Right renal pelvis (tissue), 4 donors: Measurements from ENCODE around the gene INTS11. TPM values are rescaled to one million over a fixed set of nuclear protein-coding genes. Genes with fewer than 3 reads are reported as not detected.

Source experiments
- DNase-seq, 4 donors: peaks; one replicate each; pipeline ENCODE4 v3.0.0-alpha.2; 2013; ENCODE audit warnings: low read depth in 4 of 4, low spot score in 3 of 4, missing footprints in 1 of 4
- polyA plus RNA-seq, 4 donors: library from polyadenylated mRNA; unstranded; fragments of 120-200 nt; gene quantifications; one replicate each; pipeline ENCODE4 v1.2.1, GENCODE V29; 2013; ENCODE audit not compliant: insufficient read length in 4 of 4

Gene INTS11
- polyA plus RNA-seq, 4 donors: 104 to 117 (median 110) TPM

DNA sequence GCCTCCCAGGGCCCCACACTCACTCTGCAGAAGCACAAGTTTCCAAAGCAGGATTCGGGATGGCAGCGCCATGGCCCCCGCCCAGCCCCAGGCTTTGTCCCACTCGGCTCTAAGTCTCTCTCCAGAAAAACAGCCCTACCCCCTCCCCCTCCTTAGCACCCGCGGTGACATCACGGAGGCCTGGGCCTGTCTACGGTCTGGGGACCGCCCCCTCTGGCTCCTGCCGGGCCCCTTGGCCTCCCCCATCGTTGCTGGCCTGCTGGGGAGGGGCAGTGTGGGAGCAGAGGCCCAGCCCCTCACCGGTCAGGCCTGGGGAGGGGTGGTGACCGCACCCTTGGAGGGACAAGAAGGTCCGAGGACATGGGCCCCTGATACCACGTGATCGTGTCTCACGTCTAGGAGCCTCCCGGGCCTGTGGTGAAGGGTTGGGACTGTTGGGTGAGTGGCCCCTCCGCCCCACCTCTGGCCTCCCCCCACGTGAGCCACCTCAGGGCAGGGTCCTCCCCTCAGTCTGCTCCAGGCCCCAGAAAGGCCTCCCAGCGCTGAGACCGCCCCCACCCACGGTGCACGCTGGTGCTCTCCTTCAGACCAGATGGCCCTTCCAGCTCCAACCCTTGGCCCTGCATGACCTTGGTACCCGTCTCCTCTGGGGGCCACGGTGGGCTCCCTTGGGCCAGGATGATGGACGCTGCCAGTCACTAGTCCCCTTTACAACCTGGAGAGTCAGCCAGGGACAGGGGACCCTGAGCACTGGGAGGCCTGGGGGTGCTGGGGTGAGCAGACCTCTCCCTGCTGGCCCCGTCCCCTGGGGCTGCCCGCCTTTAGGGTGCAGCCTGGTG lies 34.2 kb upstream of the INTS11 start, which contains the start of gene MXRA8:
TSS of gene MXRA8 (minus strand) at position 123 of the 839 bp plus-strand sequence. CDS start at position 72, 51 bp downstream.
- peak in 2 of 4 donors; percentile 62 to 71 for DNase-seq

DNA sequence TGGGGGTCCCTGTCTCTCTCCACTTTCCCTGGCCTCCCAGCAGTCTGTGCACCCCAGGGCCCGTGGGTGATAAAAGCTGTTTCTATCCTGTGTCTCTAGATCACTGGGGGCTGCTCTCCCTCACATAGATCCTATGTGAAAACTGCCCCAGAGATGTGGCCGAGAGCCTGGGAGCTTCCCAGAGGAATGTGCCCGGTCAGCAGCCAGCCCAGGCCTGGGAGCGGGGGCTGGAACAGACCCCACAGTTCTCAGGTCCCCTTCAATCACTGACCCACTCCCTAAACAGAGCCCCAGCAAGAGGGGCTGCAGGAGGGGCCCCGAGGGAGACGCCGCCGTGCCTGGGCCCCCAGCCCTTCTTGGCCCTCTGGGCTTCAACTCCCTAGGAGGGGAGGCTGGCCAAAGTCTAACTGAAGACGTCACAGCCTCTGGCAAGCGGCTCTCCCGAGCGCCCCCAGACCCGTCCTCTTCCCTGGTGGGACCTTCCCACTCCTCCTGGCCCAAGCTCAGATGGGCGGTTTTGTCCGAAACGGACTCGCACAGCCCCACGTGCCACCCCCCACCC lies 33.5 kb upstream of the INTS11 start:
- no peak for DNase-seq

DNA sequence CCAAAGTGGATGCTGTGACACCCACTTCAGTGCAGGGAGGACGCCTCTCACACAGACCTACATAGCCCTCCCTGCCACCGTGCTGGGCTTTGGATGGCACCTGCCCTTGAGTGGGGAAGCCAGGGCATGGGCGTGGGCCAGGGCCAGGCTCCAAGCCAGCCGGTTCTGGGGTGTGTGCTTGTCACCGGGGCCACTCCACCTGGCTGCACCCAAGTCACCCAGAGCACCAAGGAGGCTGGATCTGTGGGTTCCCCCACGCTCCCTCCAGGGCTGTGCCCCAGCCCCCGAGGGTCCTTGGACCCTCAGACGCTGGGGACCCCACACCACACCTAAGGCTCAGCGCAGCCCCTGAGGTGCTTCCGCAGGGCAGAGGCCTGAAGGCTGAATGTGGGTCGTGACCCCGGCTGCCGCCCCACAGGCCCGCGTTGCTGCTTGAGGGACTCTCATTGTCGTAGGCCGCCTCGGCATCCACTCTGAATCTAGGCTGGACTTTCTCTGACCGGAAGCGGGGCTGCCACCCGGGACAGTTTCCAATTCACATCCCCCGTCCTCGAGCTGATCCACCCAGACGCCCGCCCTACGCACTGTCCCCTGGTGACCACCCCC lies 32.4 kb upstream of the INTS11 start:
- no peak for DNase-seq

DNA sequence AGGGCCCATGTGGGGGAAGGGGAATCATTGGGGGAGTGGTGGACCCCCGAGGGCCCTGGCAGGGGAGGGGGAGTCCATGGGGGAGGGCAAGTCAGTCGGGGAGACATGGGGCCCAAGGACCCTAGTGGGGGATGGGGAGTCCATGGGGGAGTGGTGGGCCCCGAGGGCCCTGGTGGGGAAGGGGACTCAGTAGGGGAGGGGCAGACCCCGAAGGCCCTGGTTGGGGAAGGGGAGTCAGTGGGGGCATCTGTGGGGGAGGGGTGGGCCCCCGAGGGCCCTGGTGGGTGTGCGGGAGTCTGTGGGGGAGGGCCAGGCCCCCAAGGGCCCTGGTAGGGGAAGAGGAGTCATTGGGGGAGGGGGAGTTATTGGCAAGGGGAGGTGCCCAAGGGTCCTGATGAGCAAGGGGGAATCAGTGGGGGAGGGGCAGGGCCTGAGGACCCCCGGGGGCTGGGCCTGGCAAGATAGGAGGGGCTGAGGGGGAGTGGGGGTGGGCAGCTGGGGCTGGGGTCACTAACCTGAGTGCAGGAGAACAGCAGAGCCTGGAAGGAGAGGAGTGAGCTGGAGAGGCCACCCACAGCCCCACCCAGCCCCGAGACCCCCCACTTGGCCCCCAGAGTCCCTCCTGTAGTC lies 31.8 kb upstream of the INTS11 start:
- no peak for DNase-seq

DNA sequence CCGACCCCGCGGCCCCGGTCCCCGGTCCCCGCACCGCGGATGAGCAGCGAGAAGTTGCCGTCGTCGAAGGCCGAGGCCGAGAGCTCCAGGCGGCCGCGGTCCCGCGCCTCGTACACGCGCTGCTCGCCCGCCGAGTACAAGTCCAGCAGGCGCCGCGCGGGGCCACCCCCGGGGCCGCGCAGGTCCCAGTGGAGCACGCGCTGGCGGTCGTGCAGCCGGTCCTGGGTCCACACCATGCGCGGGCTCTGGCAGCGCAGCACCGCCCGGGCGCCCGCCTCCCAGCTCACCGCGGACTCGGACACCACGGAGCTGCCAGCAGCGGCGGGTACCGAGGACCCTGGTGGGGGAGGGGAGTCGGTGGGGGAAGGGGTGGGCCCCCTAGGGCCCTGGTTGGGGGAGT lies 31.0 kb upstream of the INTS11 start:
- no peak for DNase-seq

DNA sequence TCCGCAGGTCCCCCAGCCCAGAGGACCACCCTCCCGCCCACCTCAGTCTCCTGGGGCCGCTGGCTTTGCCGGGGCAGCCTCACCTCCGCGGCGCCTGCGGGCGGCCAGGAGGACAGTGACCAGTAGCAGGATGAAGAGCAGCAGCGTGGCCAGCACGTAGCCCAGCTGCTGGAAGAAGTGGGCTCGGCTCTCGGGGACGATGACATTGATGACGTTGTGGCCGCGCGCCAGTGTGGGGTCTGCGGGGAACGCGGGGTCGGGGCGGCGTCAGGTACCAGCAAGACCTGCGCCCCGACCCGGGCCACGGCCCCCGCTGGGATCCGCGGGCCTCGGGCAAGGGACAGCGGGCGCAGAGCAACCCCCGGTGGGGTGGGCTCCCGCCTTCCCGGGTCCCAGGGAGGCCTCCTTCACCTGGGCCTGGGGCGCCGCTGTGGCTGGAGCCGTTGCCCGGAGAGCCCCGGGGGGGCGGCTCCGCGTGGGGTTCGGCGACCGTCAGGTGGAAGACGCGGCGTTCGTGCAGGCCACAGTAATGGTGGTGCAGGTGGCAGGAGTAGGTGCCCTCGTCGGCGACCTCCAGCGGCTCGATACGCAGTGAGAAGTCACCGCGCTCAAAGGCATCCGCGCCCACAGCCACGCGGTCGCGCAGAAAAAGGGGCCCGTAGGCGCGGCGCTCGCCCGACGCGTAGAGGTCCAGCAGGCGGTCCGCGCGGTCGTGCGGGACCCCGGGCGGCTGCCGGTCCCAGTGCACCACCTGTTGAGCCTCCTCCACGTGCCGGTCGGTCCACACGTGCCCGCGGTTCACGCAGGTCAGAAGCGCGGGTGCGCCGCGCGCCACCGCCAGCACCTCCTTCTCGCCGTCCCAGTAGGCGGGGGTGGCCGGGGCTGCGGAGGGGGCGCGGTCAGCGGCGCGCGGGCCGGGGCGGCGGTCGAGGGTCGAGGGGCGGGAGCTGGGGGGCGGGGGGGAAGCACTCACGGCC lies 30.1 kb upstream of the INTS11 start:
- no peak for DNase-seq

DNA sequence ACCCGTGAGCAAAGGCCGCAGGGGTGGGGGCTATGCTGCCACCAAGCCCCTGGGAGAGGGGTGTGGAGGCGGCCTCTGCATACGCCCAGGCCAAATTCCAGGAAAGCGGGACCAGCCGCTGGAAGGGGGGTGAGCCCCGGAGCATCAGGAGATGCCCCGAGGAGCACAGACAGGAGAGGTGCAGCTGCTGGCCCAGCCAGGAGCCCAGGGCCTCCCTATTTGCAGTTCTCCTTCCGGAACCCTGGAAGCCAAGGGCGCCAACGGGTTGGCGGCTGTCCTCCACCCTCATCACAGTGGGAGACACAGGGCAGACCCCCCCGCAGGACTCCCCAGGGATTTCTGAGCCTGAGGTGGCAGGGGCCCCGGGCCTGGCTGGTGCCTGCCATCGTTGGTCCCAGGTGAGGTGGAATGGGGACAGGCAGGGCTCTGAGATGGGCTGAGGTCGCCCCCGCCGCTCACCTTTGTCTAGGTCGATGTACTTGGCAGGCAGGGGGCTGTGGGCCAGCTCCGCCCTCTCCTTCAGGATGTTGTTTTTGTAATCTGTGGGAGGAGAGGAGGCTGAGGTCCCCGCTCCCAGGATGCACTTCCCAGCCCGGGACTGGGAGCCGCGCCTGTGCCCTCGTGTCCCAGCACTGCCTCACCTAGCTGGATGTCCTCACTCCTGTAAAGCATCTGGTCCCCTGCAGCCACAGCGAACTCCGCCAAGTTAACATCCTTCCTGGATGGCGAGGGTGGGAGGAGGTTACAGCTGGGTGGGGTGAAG lies 29.1 kb upstream of the INTS11 start:
- no peak for DNase-seq

DNA sequence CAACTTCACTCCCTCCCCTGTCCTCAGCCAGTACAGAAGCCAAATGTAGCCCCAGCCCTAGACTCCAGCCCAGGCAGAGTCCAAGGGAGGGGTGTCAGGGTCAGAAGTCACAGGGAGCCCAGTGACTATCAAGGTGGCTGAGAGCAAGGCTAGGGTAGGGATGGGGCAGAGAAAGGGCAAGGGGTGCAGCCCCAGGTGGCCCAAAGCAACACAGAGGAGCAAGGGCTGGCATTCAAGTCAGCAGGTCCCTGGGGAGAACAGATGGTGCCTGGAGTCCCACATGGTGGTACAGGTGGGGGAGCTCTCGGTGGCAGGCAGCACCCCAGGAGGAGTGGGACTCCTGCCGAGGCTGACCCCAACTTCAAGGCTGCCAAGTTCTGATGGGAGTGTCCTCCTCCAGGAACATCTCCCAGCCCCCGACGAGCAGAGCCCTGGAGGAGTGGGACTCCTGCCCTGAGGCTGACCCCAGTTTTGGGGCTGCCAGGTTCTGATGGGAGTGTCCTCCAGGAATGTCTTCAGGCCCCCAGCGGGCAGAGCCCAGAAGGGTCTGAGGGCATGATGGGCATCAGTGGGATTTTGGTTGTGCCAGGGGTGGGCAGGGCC lies 28.4 kb upstream of the INTS11 start:
- no peak for DNase-seq

DNA sequence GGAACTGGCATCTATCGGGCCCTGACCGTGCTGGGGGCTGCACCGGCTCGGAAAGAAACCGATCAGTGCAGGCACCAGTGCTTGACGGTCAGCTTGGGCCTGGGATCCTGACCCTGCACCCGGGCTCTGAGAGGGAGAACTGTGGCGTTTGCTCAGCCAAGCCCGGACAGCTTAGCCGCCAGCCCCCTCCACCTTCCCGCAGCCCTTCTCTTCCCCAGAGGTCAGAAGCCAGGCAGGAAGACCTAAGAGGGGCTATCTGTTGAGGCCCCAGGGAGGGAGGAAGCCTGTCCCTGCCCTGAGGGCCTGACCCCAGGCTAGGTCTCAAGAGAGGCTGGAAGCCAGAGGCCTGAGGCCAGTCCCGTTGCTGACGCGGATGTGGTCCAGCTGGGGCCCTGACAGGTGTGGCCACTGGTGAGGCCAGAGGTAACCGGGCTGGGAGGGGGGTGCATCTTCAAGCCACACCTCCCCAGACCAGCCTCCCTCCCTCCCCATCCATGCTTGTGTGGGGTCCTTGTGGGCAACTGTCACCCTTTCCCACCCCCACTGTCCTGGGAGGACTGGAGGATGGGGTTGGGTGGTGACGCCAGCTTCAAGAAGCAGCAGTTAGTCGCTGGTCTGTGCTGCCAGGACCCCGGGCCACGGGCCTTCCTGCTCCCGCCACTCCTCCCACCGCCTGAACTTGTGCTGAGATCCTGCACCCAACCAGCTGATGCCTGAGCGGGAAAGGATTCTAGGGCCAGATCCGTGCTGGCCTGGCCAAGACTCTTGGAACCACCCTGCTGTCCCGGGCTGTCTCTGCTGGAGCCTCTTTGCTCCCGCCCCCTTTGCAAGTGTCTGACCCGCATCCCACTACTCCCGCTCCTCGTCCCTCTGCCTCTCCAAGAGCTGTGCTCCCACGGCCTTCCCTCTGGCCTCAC lies 27.3 kb upstream of the INTS11 start:
- no peak for DNase-seq

DNA sequence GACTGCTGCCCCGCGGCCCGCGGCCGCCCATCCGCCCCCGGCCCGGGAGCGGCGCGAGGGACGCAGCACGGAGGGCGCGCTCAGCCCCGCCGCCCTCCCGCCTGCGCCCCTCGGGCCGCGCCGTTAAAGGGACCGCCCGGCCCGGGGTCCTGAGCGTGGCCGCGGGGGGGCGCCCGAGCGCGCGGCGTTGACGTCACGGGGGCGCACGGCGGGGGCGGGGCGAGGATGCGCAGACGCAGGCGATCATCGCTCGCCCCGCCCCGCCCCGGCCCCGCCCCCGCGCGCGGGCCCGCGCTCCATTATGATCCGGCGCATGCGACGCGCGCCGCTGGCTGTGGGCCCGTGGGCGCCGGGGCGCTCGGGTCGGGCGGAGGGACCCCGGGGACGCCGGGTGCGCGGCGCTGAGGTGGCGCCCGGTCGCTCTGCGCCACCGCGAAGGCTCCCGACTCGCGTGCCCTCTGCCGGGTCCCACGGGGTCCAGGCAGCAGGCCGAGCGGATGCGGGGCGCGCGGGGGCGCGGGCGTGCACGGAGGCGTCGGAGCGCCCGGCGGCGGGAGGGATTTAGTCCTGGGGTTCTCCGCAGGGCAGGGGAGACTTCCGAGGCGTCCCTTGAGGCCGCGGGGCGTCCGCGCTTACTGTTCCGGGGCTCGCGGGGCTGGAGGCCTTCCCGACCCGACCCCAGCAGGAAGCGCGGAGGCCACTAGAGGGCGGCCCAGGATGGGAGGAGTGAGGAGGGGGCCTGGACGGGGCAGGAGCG lies 25.0 kb upstream of the INTS11 start, which contains the start of gene DVL1:
TSS of gene DVL1 (minus strand) at position 163 of the 757 bp plus-strand sequence. CDS start 353 bp downstream, outside the sequence.
- peak in 1 of 4 donors; percentile 72 for DNase-seq

DNA sequence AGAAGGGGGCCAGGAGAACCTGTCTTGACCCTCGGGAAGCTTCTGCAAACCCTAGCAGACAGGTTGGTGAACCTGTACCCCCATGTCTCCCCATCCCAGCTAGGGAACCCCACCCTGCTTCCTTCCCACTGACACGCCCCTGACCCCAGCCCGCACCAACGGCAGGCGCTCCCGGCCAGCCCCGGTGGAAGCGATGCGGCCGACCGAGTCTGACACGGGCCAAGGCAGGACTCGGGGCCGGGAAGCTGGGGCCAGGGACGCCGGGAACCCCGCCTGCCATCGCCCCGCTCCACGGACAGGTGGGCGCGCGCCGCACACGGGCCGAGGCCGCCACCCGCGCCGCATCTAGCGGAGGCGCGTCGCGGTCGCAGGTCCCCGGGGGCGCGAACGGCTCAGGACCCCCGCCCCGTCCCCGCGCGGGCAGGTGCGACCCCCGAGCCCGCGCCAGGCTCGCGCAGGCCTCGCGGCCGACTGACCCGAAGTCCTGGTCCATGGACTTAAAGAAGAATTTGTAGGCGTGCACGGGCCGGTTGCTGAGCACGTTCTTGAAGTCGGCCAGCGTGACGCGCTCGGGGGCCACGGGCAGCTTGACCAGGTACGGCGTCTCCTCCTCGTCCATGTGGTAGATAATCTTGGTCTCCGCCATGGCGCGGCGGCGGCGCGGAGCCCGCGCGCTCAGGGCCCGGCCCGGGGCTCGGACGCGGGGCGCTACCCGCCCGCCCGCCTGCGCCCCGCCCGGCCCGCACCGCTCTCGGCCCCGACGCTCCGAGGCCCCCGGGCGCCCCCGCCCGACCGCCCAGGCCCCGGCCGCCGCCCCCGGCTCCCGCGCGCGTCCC lies 24.2 kb upstream of the INTS11 start:
- DNase-seq: no peak

DNA sequence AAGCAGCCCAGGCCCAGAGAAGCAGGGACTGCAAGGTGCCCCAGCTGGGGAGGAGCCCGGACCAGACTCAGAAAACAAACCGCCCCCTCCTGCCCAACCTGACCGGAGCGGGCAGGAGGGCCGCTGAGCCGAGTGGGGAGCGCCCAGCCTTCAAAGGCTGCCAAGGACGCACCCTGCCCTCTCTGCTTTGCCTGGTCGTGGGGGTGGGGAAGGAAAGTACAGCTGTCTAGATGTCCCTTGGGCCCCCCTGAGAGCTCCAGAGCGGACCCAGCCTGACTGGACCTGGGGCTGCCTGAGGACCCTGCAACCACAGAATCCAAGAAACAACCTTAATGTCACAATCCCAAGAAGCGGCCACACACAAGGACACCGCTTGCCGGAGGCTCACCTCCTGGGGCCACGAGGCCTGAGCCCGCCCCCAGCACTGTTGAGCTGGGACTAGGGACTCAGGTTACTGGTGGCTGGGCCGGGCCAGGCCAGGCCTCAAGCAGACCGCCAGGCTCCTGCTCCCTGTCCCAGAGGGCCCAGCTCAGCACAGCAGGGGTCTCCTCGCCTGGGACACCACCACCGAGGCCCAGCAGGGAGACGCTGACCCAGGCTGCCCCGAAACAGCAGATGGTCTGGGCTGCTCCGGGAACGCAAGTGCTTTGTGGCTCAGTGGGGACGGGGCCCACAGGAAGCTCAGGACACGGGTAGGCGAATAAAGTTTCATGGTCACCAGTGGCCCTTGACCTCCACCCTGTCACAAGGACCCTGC lies 23.4 kb upstream of the INTS11 start:
- no peak for DNase-seq

DNA sequence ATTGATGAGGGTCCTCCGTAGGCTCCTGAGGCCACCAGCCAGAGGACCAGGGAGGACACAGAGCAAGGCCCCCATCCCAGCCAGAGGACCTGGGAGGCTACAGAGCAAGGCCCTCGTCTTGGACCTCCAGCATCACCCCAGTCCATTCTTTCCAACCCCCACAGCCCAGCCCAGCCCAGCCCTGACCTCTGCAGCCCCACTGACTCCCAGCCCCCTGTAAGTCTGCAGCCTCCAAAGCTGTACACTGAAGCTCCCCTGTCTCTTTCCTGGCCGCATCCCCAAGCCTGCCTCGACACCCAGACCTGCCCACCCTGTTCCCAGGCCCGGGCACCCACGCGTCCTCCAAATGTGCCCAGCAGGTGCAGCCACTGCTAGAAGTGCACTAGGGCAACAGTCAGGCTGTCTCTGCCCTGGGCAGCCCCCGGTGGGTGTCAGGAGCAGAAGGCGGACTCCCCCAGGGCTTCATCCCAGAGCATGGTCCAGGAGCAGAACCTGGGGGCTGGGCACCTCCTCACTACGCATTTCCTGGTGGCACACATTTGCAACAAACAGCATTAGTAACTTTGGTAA lies 22.7 kb upstream of the INTS11 start:
- no peak for DNase-seq

DNA sequence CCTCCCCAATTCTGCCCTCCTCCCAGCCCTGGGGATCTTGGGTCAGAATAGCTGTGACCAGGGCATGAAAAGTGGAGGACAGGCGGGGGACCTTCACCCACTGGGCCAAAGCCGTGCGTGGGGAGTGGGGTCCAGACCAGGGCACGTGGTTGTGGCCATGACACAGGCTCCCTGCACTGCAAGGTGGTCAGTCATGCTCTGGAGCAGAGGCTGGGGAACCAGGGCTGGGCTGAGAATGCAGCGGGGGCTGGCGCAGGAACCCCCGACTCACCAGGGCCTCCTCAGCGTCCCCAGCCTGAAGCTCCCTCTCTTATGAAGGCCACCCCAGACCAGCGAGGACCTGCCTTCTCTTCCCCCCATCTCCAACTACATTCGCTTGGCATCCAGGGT lies 22.0 kb upstream of the INTS11 start:
- DNase-seq: no peak

DNA sequence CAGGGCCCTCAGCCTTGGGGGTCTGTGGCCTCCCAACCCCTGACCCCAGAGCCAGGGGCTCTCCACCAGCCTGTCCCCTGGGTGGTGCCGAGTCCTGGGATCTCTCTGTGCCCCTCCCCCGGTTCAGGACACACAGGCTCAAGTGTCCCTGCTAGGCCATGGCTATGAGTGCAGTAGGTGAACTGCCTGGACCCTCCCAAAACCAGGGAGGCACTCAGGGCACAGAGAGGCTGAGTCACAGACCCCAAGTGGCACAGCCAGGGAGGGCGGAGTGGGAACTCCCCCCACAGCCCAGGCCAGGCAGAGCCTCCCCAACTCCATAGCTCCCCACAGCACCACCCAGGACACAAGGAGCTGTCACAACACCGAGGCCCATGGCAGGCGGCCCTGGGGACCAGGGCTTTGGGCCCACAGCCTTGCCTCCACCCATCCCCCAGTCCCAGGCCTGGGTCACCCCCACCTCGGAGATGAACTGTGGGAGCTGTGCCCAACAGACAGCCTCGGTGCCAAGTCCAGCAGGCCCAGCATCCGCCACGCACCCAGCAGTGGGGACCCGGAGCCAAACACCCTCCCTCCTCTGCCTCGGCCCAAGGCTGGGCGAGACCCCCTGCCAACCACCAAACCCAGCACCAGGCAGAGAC lies 21.5 kb upstream of the INTS11 start:
- no peak for DNase-seq
